ENCODE measurements around the gene CLCN1. TPM values are rescaled to one million over a fixed set of nuclear protein-coding genes. Genes with fewer than 3 reads are reported as not detected.

The CLCN1 gene
- total and polyA plus RNA-seq, 2 donors (not counting 3 experiments of a cell fraction or from before 2014, with no cell fraction given): not detected

GRCh38 chr7:143284591-143285469 is 31.1 kb upstream of the CLCN1 start, which contains the start of gene TMEM139:
Gene TMEM139 (plus strand): TSS chr7:143284958. CDS start chr7:143285958, 1,000 bp downstream.
- Histone ChIP-seq H3K4me1 (ENCODE audit: control insufficient read depth, extremely low read depth, insufficient read depth, low read length) (peaks cover 16% of the 10 kb centered on the region), H3K79me2 (ENCODE audit: control insufficient read depth, insufficient read depth, low read length) (peaks cover 16% of the 10 kb centered on the region), H3K9me3 (replicated peaks; ENCODE audit: control insufficient read depth, insufficient read depth, low read length) (no peaks in the 10 kb centered on the region), H2AFZ (ENCODE audit: low read depth, low read length) (no peak within 1 kb of the TSS), H3K9ac (replicated peaks; ENCODE audit: extremely low read depth, insufficient read depth, low read length) (no peak within 1 kb of the TSS), H3K27ac (ENCODE audit: insufficient read depth, low read depth, low read length) (no peak within 1 kb of the TSS), H3K27me3 (ENCODE audit: control insufficient read depth in 2 of 2, insufficient read depth in 2 of 2, low read length in 2 of 2) (no peaks in the 10 kb centered on the region), H3K4me2 (ENCODE audit: insufficient read depth, low read length) (no peak within 1 kb of the TSS), H3K9me1 (replicated peaks; ENCODE audit: control insufficient read depth, extremely low read depth, insufficient read depth, low read length) (no peaks in the 10 kb centered on the region), H3K4me3 (replicated peaks in 1 of 3; ENCODE audit: insufficient read depth in 1 of 3, low read depth in 1 of 3, low read length in 3 of 3) (no peak within 1 kb of the TSS), H3K36me3 (ENCODE audit: control insufficient read depth in 2 of 2, extremely low read depth in 1 of 2, insufficient read depth in 2 of 2, low read length in 2 of 2) (no peaks in the 10 kb centered on the region), H4K20me1 (replicated peaks; ENCODE audit: control insufficient read depth, extremely low read depth, insufficient read depth, low read length) (no peaks in the 10 kb centered on the region)
- dilution Hi-C loops (cut with MboI; ENCODE audit: extremely low pct_ligation_motif_present, low sequenced_read_pairs): no loop called here
- no peak for DNase-seq (ENCODE audit: low read depth, low spot score)
- ChIA-PET POLR2A (no interaction called here), CTCF (no interaction called here)
- intact Hi-C loops (cut with micrococcal nuclease): loop anchor here (5.0 kb wide), 1 partner anchor 43 kb away; no protein-coding TSS in a partner anchor
- no TSS peak for BruUV-seq (replicated peaks)
- FAIRE-seq: no peak
- TF ChIP-seq EZH2 (IDR thresholded peaks at IDR 0.05; ENCODE audit: borderline replicate concordance, low read depth, low read length, severe bottlenecking): no peak
- no peak for TF ChIP-seq MYC (IDR thresholded peaks at IDR 0.05; ENCODE audit: low read depth, low read length)
- TF ChIP-seq MAX (IDR thresholded peaks at IDR 0.05; ENCODE audit: insufficient read depth, insufficient read length): no peak
- TF ChIP-seq POLR2AphosphoS5 (IDR thresholded peaks at IDR 0.05; ENCODE audit: insufficient read depth, low read depth, low read length): no peak
- no peak for TF ChIP-seq CTCF (IDR thresholded peaks at IDR 0.05; ENCODE audit: extremely low read depth in 1 of 2, insufficient read depth in 1 of 2, low read depth in 1 of 2, low read length in 2 of 2)
- no peak for TF ChIP-seq GATA2 (IDR thresholded peaks at IDR 0.05; ENCODE audit: insufficient read depth, insufficient read length, low read depth, low read length)
- TF ChIP-seq FOS (IDR thresholded peaks at IDR 0.05; ENCODE audit: borderline replicate concordance, insufficient read depth, low read length): no peak
- TF ChIP-seq JUN (IDR thresholded peaks at IDR 0.05; ENCODE audit: borderline replicate concordance, insufficient read depth, insufficient read length, low read depth): no peak
- TF ChIP-seq POLR2A (IDR thresholded peaks at IDR 0.05; ENCODE audit: low read depth, low read length): no peak
